Measurements from ENCODE around the gene CPEB2. TPM values are rescaled to one million over a fixed set of nuclear protein-coding genes. Genes with fewer than 3 reads are reported as not detected.

Gene CPEB2
- total RNA-seq, 4 donors from 2014 or later = 10.7 to 25.9 (median 19.8) TPM

GRCh38 chr4:15031197-15031596 lies 28.9 kb downstream of the CPEB2 start:
- H3K9me3 ChIP-seq = no peaks in the 10 kb centered on the region
- H3K36me3 ChIP-seq = peaks cover 0 to 12% (median 0%) of the 10 kb centered on the region in 3 donors
- no peak for DNase-seq
- H3K4me1 ChIP-seq = peaks cover 0 to 8% (median 0%) of the 10 kb centered on the region in 4 donors
- no peak for TF ChIP-seq POLR2A (IDR thresholded peaks at IDR 0.05)
- TF ChIP-seq, protein P1, sequence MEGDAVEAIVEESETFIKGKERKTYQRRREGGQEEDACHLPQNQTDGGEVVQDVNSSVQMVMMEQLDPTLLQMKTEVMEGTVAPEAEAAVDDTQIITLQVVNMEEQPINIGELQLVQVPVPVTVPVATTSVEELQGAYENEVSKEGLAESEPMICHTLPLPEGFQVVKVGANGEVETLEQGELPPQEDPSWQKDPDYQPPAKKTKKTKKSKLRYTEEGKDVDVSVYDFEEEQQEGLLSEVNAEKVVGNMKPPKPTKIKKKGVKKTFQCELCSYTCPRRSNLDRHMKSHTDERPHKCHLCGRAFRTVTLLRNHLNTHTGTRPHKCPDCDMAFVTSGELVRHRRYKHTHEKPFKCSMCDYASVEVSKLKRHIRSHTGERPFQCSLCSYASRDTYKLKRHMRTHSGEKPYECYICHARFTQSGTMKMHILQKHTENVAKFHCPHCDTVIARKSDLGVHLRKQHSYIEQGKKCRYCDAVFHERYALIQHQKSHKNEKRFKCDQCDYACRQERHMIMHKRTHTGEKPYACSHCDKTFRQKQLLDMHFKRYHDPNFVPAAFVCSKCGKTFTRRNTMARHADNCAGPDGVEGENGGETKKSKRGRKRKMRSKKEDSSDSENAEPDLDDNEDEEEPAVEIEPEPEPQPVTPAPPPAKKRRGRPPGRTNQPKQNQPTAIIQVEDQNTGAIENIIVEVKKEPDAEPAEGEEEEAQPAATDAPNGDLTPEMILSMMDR (IDR thresholded peaks at IDR 0.05) = no peak
- no peak overlapping the region for H3K4me3 ChIP-seq
- no peak overlapping the region for H3K27ac ChIP-seq
- no peaks in the 10 kb centered on the region for H3K27me3 ChIP-seq

DNA sequence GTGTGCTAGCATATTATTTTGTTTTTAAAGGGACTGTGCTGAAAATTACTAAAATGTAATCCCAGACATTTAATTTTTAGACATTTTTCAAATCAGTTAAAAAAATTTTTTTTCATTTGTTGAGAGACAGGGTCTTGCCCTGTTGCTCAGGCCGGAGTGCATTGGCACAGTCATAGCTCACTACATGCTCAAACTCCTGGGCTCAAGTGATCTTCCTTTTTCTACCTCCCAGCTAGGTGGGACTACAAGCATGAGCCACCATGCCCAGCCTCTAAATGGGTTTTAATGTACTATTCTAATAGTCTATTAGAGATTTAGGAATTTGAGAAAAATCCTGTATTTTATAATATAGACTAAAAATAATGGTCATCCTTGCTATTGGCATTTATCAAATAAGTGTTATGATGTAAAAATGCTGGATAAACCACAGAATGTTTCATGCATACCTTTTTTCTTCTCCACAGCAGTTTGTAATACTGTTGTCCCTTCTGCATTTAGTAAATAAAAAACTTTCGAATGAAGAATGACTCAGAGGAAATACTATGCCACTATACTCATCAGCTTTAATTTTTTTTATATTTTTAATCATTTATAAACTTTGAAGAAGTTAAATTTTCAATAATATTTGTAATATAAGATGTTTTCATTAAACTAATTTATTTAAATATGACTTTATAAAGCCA lies 29.9 kb downstream of the CPEB2 start:
- no peaks in the 10 kb centered on the region for H3K9me3 ChIP-seq
- no peak overlapping the region for H3K27ac ChIP-seq
- no peaks in the 10 kb centered on the region for H3K27me3 ChIP-seq
- peaks cover 0 to 12% (median 0%) of the 10 kb centered on the region in 3 donors for H3K36me3 ChIP-seq
- no peak overlapping the region for H3K4me3 ChIP-seq
- peaks cover 0 to 8% (median 0%) of the 10 kb centered on the region in 4 donors for H3K4me1 ChIP-seq
- no peak for DNase-seq
- TF ChIP-seq POLR2A (IDR thresholded peaks at IDR 0.05) = no peak
- TF ChIP-seq, protein P1 (IDR thresholded peaks at IDR 0.05) = no peak

DNA sequence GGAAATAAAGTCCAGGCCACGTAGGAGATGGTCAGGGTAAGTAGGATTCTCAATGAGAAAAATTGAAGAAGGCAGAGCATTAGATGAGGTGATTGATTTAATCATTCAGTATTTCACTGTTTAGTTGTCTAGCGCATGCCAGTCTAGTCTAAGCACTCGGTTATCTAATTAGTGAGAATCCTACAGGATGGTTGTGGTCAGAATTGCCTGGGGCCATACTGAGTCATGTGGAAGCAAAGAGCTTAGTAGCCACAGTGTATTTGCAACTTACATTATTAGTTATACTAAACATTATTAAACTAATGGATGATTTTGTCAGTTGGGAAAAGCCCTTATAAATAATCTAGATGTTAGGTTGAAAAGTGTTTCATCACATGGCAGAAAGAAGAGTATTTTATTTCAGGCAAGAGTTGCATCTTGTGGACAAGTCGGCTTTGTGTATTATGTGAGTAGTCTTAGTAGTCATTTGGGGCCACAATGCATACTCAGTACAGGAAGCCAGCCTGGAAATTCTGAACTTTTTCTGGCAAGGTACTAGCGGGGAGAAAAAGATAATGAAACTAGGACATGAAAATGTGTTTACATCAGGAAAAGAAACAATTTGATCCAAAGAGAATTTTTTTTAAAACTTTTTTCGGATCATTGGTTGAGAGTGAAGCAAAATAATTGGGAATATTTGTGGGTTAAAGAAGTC lies 31.9 kb downstream of the CPEB2 start:
- Histone ChIP-seq H3K4me1 (peaks cover 0 to 8% (median 0%) of the 10 kb centered on the region in 4 donors), H3K27ac (no peak overlapping the region), H3K36me3 (peaks cover 0 to 12% (median 0%) of the 10 kb centered on the region in 3 donors), H3K4me3 (no peak overlapping the region), H3K9me3 (no peaks in the 10 kb centered on the region), H3K27me3 (no peaks in the 10 kb centered on the region)
- TF ChIP-seq, protein P1 (IDR thresholded peaks at IDR 0.05) = no peak
- no peak for TF ChIP-seq POLR2A (IDR thresholded peaks at IDR 0.05)
- no peak for DNase-seq

DNA sequence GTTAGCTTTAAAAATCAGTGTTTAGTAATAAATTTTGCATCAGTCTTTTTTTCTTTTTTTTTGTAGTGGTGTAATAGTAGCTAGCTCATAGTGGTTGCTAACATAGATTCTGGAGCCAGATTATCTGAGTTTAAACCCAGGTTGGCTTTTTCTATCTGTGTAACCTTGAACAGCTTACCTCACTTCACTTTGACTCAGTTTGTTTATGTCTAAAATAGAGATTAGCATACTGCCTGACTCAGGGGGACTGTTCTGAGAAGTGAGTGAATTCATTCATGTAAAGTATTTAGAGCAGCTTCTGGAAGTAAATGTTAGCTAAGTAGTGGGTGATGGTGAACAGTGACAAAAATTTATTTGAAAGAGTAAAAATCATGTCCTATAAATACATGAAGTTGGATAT lies 32.9 kb downstream of the CPEB2 start:
- H3K27me3 ChIP-seq = no peaks in the 10 kb centered on the region
- peaks cover 0 to 8% (median 0%) of the 10 kb centered on the region in 4 donors for H3K4me1 ChIP-seq
- no peak overlapping the region for H3K4me3 ChIP-seq
- H3K36me3 ChIP-seq = peaks cover 0 to 12% (median 0%) of the 10 kb centered on the region in 3 donors
- no peaks in the 10 kb centered on the region for H3K9me3 ChIP-seq
- no peak overlapping the region for H3K27ac ChIP-seq
- no peak for DNase-seq
- TF ChIP-seq, protein P1 (IDR thresholded peaks at IDR 0.05) = no peak
- TF ChIP-seq POLR2A (IDR thresholded peaks at IDR 0.05) = no peak

DNA sequence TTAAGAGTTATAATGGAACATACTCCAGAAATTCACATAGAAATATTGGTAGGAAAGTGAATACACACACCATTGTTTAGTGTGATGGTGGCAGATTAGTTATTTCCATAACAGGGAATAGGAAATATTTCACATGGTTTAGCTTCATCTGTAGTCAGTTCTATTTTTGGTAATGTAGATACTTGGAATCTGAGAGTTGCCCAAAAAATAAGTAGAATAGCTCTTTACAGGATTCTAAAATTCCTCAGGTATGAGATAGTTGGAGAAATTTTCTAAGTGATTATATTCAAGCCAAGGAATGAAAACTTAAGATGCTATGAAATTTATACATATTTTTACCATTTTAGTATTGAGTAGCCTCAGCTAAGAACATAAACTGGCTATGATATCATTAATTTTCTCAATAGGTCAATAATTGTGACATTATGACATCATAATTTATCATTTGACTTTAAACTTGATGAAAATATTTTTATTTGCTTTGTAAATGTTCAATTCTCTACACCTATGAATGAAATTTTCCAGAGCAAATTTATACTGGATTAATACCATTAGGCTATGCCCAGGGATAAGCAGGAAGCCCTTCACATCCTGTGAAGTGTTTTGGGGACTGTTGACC lies 35.8 kb downstream of the CPEB2 start:
- H3K36me3 ChIP-seq = peaks cover 0 to 28% (median 0%) of the 10 kb centered on the region in 3 donors
- H3K4me3 ChIP-seq = no peak overlapping the region
- H3K27ac ChIP-seq = no peak overlapping the region
- TF ChIP-seq, protein P1 (IDR thresholded peaks at IDR 0.05) = no peak
- no peak for TF ChIP-seq POLR2A (IDR thresholded peaks at IDR 0.05)
- no peaks in the 10 kb centered on the region for H3K9me3 ChIP-seq
- H3K4me1 ChIP-seq = no peaks in the 10 kb centered on the region
- H3K27me3 ChIP-seq = no peaks in the 10 kb centered on the region
- DNase-seq = no peak
